Naive thymus-derived CD4-positive, alpha-beta T cell (primary cell): Measurements from ENCODE around the gene KCTD20. TPM values are rescaled to one million over a fixed set of nuclear protein-coding genes. Genes with fewer than 3 reads are reported as not detected.
A peak's percentile ranks its signal among the peaks of the same experiment; 100 is the strongest.
"Not testable (repeated sequence)": the region's sequence is repeated elsewhere in the genome, so short reads cannot be mapped to it uniquely, and the experiment has no call there.

Source experiments
- ATAC-seq: fragments of 150-1000 bp; cut with Tn5 transposase; 2 replicates; pipeline ENCODE4 v1.10.0; 2021; ENCODE audit warnings: mild to moderate bottlenecking, moderate library complexity
- CTCF ChIA-PET: fragments of 350-600 bp; sonication (Branson Sonifier 250); formaldehyde crosslinking; loops from one replicate; lab custom pipeline; 2021; ENCODE audit warnings: antibody characterized with exemption; lab: Charles Lee
- POLR2A ChIA-PET: fragments of 350-600 bp; sonication (Branson Sonifier 250); formaldehyde crosslinking; loops from one replicate; lab custom pipeline; 2021; ENCODE audit warnings: antibody characterized with exemption, inconsistent platforms; lab: Charles Lee
- DNase-seq, 9 donors: peaks; one replicate each; pipeline versions ENCODE4 v3.0.0 to v3.0.0-alpha.2; 2020 to 2022; ENCODE audit warnings: mixed read lengths in 1 of 9
- H3K27ac ChIP-seq: one replicate; pipeline ENCODE4 v1.7.0; 2013; ENCODE audit warnings: mild to moderate bottlenecking, low read depth, low read length, moderate library complexity
- H3K27me3 ChIP-seq, 2 donors: one replicate each; pipeline ENCODE4 v1.7.0; 2013; ENCODE audit warnings: low read length in 2 of 2, mild to moderate bottlenecking in 2 of 2, moderate library complexity in 2 of 2; ENCODE audit not compliant: control insufficient read depth in 2 of 2, insufficient read depth in 2 of 2
- H3K36me3 ChIP-seq, 3 experiments: 1 replicate in 2 of 3; 2 replicates in 1 of 3; pipeline ENCODE4 v1.7.0; 2013; ENCODE audit warnings: low read length in 3 of 3, mild to moderate bottlenecking in 3 of 3, moderate library complexity in 1 of 3; ENCODE audit not compliant: insufficient read depth in 3 of 3, control insufficient read depth in 2 of 3
- H3K4me1 ChIP-seq, 2 donors: one replicate each; pipeline ENCODE4 v1.7.0; 2013; ENCODE audit warnings: low read length in 2 of 2, mild to moderate bottlenecking in 2 of 2, moderate library complexity in 1 of 2; ENCODE audit not compliant: control insufficient read depth in 2 of 2, insufficient read depth in 2 of 2
- H3K4me3 ChIP-seq: 2 replicates; pipeline ENCODE4 v1.7.0; 2013; ENCODE audit warnings: mild to moderate bottlenecking, low read length
- H3K9me3 ChIP-seq, 3 experiments: 1 replicate in 2 of 3; 2 replicates in 1 of 3; pipeline ENCODE4 v1.7.0; 2013; ENCODE audit warnings: low read length in 3 of 3; ENCODE audit not compliant: control insufficient read depth in 2 of 3
- H3K27ac Mint-ChIP-seq, 9 donors: one replicate each; pipeline ENCODE4 v1.8.0; 2020 to 2022; ENCODE audit warnings: mixed read lengths in 9 of 9, mild to moderate bottlenecking in 8 of 9, moderate library complexity in 5 of 9, inconsistent platforms in 2 of 9
- H3K27me3 Mint-ChIP-seq, 5 donors: one replicate each; pipeline ENCODE4 v1.8.0; 2021 to 2022; ENCODE audit warnings: mixed read lengths in 5 of 5, mild to moderate bottlenecking in 1 of 5
- H3K36me3 Mint-ChIP-seq, 5 donors: one replicate each; pipeline ENCODE4 v1.8.0; 2020 to 2022; ENCODE audit warnings: mixed read lengths in 5 of 5, mild to moderate bottlenecking in 3 of 5, inconsistent platforms in 1 of 5
- H3K4me1 Mint-ChIP-seq, 7 donors: one replicate each; pipeline ENCODE4 v1.8.0; 2020 to 2022; ENCODE audit warnings: mixed read lengths in 7 of 7, mild to moderate bottlenecking in 3 of 7, inconsistent platforms in 1 of 7
- H3K4me3 Mint-ChIP-seq, 10 donors: one replicate each; pipeline ENCODE4 v1.8.0; 2020 to 2022; ENCODE audit warnings: mild to moderate bottlenecking in 10 of 10, mixed read lengths in 10 of 10, moderate library complexity in 6 of 10, inconsistent platforms in 2 of 10
- H3K9me3 Mint-ChIP-seq, 11 donors: one replicate each; pipeline ENCODE4 v1.8.0; 2020 to 2022; ENCODE audit warnings: mixed read lengths in 11 of 11, mild to moderate bottlenecking in 4 of 11, inconsistent platforms in 1 of 11, moderate library complexity in 1 of 11
- intact Hi-C, 2 donors: fragments of 100-400 bp; cut with micrococcal nuclease; formaldehyde crosslinking; loops; one replicate each; pipeline ENCODE4 v1.15.1; 2023
- polyA plus RNA-seq, 2 donors: library from polyadenylated mRNA; unstranded; fragments of 300-500 nt; fragmentation: Illumina TruSeq; gene quantifications; one replicate each; pipeline ENCODE4 v1.2.3, GENCODE V29; 2021
- total RNA-seq, 6 experiments: library from RNA in 5 of 6; stranded (reverse) in 5 of 6; gene quantifications; 1 replicate in 5 of 6; 2 replicates in 1 of 6; pipeline ENCODE4 v1.2.3 and lab custom pipeline; 2021 to 2026

KCTD20 gene
- total and polyA plus RNA-seq, 7 experiments from 2014 or later: 27.7 to 55.8 (median 33.1) TPM

DNA sequence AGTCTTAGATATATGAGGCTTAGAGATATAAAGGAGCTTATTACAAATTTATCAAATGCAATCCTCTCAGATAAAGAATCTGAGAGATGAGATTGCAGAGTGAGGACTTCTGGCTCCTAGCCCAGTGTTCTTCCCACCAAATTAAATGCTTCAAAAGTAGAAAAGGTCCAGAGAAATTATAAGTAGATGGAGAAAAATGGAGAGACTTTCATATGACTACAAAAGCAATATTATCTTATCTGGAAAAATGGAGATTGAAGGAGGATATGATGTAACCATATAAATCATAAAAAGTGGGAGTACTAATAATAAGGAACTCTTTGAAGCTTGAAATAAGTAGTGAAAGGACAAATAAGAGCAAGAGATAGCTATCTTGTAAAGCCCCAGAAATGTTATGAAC is 2.8 kb downstream of the KCTD20 start:
- Histone ChIP-seq H3K36me3 (peaks cover 0 to 6% (median 0%) of the 10 kb centered on the region in 3 experiments), H3K4me3 (no peak overlapping the region), H3K9me3 (no peaks in the 10 kb centered on the region), H3K4me1 (peaks cover 20 to 29% of the 10 kb centered on the region in 2 donors), H3K27me3 (no peaks in the 10 kb centered on the region), H3K27ac (no peak overlapping the region)
- DNase-seq (no peak), ATAC-seq (no peak)
- H3K4me3 Mint-ChIP-seq: peak overlapping the region; percentile 22 to 98 (median 58)
- H3K27ac Mint-ChIP-seq: peak overlapping the region in 7 of 9 donors; percentile 11 to 96 (median 30)
- peaks cover 0 to 10% (median 0%) of the 10 kb centered on the region in 11 donors for H3K9me3 Mint-ChIP-seq
- ChIA-PET CTCF (interaction anchor here (0.6 to 2.6 kb wide), 2 partner anchors 23 to 35 kb away, joined by 3 to 10 read pairs; no protein-coding TSS in a partner anchor), POLR2A (interaction anchor here (0.8 to 2.8 kb wide), 3 partner anchors 86 to 153 kb away, joined by 4 to 18 read pairs (median 6); no protein-coding TSS in a partner anchor)
- peaks cover 0 to 27% (median 19%) of the 10 kb centered on the region in 5 donors for H3K36me3 Mint-ChIP-seq
- intact Hi-C loops: loop anchor here in 1 of 2 donors (10.0 kb wide), 1 partner anchor 1069 kb away; no protein-coding TSS in a partner anchor
- no peaks in the 10 kb centered on the region for H3K27me3 Mint-ChIP-seq
- peaks cover 33 to 82% (median 68%) of the 10 kb centered on the region in 7 donors for H3K4me1 Mint-ChIP-seq

DNA sequence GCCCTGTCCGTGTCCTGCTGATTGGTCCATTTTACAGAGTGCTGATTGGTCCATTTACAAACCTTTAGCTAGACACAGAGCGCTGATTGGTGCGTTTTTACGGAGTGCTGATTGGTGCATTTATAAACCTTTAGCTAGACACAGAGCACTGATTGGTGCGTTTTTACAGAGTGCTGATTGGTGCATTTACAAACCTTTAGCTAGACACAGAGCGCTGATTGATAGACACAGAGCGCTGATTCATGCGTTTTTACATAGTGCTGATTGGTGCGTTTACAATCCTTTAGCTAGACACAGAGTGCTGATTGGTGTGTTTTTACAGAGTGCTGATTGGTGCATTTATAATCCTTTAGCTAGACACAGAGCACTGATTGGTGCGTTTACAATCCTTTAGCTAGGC is 6.4 kb downstream of the KCTD20 start:
- not testable (repeated sequence) for H3K27me3 ChIP-seq, H3K36me3 ChIP-seq, H3K27me3 Mint-ChIP-seq, DNase-seq, ATAC-seq, H3K9me3 ChIP-seq, H3K9me3 Mint-ChIP-seq, H3K27ac ChIP-seq, H3K4me3 ChIP-seq
- Mint-ChIP-seq H3K27ac (peak overlapping the region in 4 of 9 donors; percentile 45 to 69 (median 58)), H3K4me1 (peaks cover 24 to 72% (median 52%) of the 10 kb centered on the region in 7 donors), H3K36me3 (peaks cover 0 to 27% (median 19%) of the 10 kb centered on the region in 5 donors), H3K4me3 (peak overlapping the region in 3 of 10 donors; percentile 9 to 19 (median 10))
- ChIA-PET CTCF (interaction anchor here (0.7 kb wide), 1 partner anchor 12 kb away, joined by 4 read pairs; no protein-coding TSS in a partner anchor), POLR2A (interaction anchor here (0.6 kb wide), 1 partner anchor 14 kb away, joined by 4 read pairs; no protein-coding TSS in a partner anchor)
- intact Hi-C loops: loop anchor here in 1 of 2 donors (10.0 kb wide), 1 partner anchor 1066 kb away; no protein-coding TSS in a partner anchor
- peaks cover 7 to 12% of the 10 kb centered on the region in 2 donors for H3K4me1 ChIP-seq

DNA sequence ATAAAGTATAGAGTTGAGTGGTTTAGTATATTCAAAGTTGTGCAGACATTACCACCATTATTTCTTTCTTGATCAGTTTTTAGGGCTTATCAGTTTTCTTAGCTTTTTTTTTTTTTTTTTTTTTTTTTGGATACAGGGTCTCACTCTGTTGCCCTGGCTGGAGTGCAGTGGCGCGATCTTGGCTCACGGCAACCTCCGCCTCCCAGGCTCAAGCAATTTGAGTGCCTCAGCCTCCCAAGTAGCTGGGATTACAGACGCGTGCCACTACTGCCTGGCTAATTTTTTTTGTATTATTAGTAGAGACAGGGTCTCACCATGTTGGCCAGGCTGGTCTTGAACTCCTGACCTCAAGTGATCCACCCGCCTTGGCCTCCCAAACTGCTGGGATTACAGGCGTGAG is 10.1 kb downstream of the KCTD20 start:
- Mint-ChIP-seq H3K36me3 (peaks cover 0 to 31% (median 17%) of the 10 kb centered on the region in 5 donors), H3K4me1 (peaks cover 11 to 54% (median 41%) of the 10 kb centered on the region in 7 donors)
- DNase-seq, intact Hi-C loops, H3K27ac Mint-ChIP-seq, H3K4me3 Mint-ChIP-seq, ATAC-seq, H3K4me3 ChIP-seq, H3K36me3 ChIP-seq, CTCF ChIA-PET, H3K9me3 Mint-ChIP-seq, H3K27me3 ChIP-seq, H3K27me3 Mint-ChIP-seq, H3K27ac ChIP-seq, H3K4me1 ChIP-seq, H3K9me3 ChIP-seq: not testable (repeated sequence)
- POLR2A ChIA-PET: interaction anchor here (0.7 kb wide), 1 partner anchor 9 kb away, joined by 3 read pairs; no protein-coding TSS in a partner anchor

DNA sequence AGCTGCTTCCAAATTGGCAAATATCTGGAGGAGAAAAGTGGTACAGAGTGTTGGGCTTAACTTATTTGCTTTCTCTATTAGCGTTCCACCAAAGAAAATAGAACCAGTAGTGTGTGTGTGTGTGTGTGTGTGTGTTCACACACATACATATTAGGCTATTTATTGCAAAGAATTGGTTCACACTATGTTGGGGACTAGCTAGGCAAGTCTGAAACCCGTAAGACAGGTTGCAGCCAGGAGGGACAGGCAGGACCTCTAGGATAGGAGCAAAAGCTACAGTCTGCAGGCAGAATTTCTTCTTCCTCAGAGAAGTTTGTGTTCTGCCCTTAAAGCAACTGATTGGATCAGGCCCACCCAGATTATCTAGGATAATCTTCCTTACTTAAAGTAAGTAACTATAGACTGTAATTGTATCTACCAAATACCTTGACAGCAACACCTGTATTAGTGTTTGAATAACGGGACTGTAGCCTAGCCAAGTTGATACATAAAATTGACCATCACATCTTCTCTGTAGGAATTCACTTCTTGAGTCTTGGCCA is 12.8 kb downstream of the KCTD20 start:
- ATAC-seq: no peak
- Histone ChIP-seq H3K9me3 (no peaks in the 10 kb centered on the region), H3K4me3 (no peak overlapping the region), H3K27ac (no peak overlapping the region), H3K36me3 (no peaks in the 10 kb centered on the region), H3K4me1 (peaks cover 0 to 3% of the 10 kb centered on the region in 2 donors), H3K27me3 (no peaks in the 10 kb centered on the region)
- no peak for DNase-seq
- no peaks in the 10 kb centered on the region for H3K9me3 Mint-ChIP-seq
- H3K27me3 Mint-ChIP-seq: no peaks in the 10 kb centered on the region
- peak overlapping the region in 1 of 9 donors; percentile 36 for H3K27ac Mint-ChIP-seq
- H3K4me1 Mint-ChIP-seq: peaks cover 6 to 42% (median 33%) of the 10 kb centered on the region in 7 donors
- ChIA-PET CTCF (no interaction called here), POLR2A (interaction anchor here (0.5 to 1.1 kb wide), 4 partner anchors 33 to 1265 kb away, joined by 3 read pairs; no protein-coding TSS in a partner anchor)
- no peak overlapping the region for H3K4me3 Mint-ChIP-seq
- intact Hi-C loops: loop anchor here in 1 of 2 donors (2.0 kb wide), 1 partner anchor 15 kb away; no protein-coding TSS in a partner anchor
- H3K36me3 Mint-ChIP-seq: peaks cover 0 to 13% (median 0%) of the 10 kb centered on the region in 5 donors

DNA sequence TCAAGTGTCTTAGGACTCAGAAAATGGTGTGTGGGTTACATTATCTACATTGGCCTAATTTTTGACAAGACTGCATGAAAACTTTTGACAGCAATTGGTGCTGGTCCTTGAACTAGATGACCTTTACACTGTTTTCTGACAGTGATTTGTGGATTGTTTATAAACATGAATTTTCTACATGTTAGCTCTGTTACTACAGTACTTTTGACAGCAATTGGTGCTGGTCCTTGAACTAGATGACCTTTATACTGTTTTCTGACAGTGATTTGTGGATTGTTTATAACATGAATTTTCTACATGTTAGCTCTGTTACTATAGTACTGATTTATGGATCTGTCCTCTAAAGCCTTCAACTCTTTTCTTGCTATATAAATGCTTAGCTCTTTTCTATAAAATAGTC is 16.7 kb downstream of the KCTD20 start:
- POLR2A ChIA-PET: interaction anchor here (0.7 to 1.1 kb wide), 2 partner anchors 16 to 120 kb away, joined by 3 to 4 read pairs; no protein-coding TSS in a partner anchor
- CTCF ChIA-PET: interaction anchor here (0.7 kb wide), 1 partner anchor 192 kb away, joined by 3 read pairs; no protein-coding TSS in a partner anchor

DNA sequence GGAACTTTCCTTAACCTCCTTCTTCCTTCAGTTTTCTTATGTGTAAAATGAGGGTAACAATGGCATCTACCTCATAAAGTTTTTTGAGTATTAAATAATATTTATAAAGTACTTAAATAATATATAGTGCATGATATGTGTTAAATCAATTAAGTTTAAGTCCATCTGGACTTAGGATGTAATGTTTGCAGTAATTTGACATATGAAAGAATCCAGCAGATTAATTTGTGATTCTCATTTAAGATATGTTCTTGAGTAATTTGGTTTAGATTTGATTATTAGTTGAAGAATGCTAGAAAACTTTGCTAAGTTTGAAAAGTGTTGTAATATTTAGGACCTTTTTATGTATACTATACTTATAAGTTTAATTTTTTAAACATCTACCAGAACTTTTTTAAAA is 18.1 kb downstream of the KCTD20 start:
- intact Hi-C loops: no loop called here
- Mint-ChIP-seq H3K4me3 (peak overlapping the region in 1 of 10 donors; percentile 53), H3K27me3 (no peaks in the 10 kb centered on the region), H3K27ac (no peak overlapping the region), H3K9me3 (no peaks in the 10 kb centered on the region), H3K4me1 (peaks cover 16 to 68% (median 56%) of the 10 kb centered on the region in 7 donors), H3K36me3 (peaks cover 0 to 28% (median 8%) of the 10 kb centered on the region in 5 donors)
- ChIA-PET POLR2A (interaction anchor here (0.7 to 1.7 kb wide), 2 partner anchors 9 to 10 kb away, joined by 4 to 5 read pairs; no protein-coding TSS in a partner anchor), CTCF (no interaction called here)
- no peaks in the 10 kb centered on the region for H3K36me3 ChIP-seq
- H3K4me3 ChIP-seq: no peak overlapping the region
- H3K27me3 ChIP-seq: no peaks in the 10 kb centered on the region
- peaks cover 5 to 8% of the 10 kb centered on the region in 2 donors for H3K4me1 ChIP-seq
- no peak for ATAC-seq
- no peaks in the 10 kb centered on the region for H3K9me3 ChIP-seq
- DNase-seq: no peak
- H3K27ac ChIP-seq: no peak overlapping the region

More for the DNA sequence above, 16.7 kb downstream of the KCTD20 start:
- Mint-ChIP-seq H3K4me3 (no peak overlapping the region), H3K4me1 (peaks cover 15 to 66% (median 57%) of the 10 kb centered on the region in 7 donors), H3K9me3 (no peaks in the 10 kb centered on the region), H3K36me3 (peaks cover 0 to 23% (median 8%) of the 10 kb centered on the region in 5 donors), H3K27ac (peak overlapping the region in 1 of 9 donors; percentile 40), H3K27me3 (no peaks in the 10 kb centered on the region)
- no peaks in the 10 kb centered on the region for H3K36me3 ChIP-seq
- H3K4me1 ChIP-seq: peaks cover 5 to 8% of the 10 kb centered on the region in 2 donors
- intact Hi-C loops: no loop called here
- H3K4me3 ChIP-seq: no peak overlapping the region
- DNase-seq (no peak), ATAC-seq (no peak)
- H3K27ac ChIP-seq: no peak overlapping the region
- H3K9me3 ChIP-seq: no peaks in the 10 kb centered on the region
- no peaks in the 10 kb centered on the region for H3K27me3 ChIP-seq
